Right lobe of liver (tissue), 4 donors: ENCODE data around the gene SCG2.

Experiments
- POLR2A ChIP-seq: fragments of 450-650 bp; IDR thresholded peaks from one replicate; pipeline ENCODE4 v1.6.1; 2017; ENCODE audit warnings: antibody characterized with exemption, mild to moderate bottlenecking
- TF ChIP-seq, protein P1 (sequence below), 4 donors: fragments of 200-600 bp in 3 of 4; fragments of 450-650 bp in 1 of 4; IDR thresholded peaks; one replicate each; pipeline versions ENCODE4 v1.5.1 to v1.8.0; 2016 to 2022; ENCODE audit warnings: antibody characterized with exemption in 4 of 4, mild to moderate bottlenecking in 2 of 4
- donor health status: DM: no; HTN: no; CAD: no.
- donor health status: DM: no; HTN: no; CAD: no.
- donor health status: DM: no; HTN: yes; CAD: no.

DNA sequence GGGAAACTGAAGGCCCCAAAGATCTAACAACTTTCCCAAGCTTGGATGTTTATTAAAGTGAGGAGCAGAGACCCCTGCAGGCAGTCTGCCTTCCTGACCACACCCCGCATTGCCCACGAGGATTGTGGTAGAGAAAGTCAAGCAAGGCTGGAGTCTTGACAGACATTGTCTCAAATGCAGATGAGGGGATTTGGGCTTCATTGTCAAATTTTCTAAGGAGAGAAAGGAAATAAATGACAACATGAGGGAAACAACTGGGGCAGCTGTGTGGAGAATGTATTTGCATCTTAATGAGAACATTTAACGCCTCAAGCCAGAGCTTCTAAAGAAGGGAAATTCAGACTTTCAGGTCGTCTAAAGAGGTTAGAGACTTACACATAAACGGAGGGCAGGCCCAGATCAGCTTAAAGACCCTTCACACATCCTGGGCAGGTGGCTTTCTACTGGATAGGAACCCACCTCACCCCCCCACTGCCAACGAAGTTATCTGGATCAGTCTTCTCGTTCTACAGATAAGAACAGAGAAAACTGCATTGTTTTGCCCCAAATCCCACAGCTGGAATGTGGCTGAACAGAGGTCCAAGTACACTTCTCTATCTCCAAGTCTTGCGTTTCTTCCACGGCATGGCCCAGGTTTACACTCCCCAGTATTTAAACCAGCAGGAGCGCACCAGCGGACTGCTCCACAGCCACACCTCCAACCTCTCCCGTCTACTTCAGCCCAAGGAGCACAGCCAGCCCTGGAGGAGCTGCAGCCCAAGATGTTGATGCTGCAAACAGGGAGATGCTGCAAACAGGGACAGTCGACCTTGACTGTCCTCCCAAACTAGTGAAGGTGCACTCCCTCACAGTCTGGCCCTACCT, 16.2 kb upstream of the SCG2 start:
- TF ChIP-seq, protein P1, sequence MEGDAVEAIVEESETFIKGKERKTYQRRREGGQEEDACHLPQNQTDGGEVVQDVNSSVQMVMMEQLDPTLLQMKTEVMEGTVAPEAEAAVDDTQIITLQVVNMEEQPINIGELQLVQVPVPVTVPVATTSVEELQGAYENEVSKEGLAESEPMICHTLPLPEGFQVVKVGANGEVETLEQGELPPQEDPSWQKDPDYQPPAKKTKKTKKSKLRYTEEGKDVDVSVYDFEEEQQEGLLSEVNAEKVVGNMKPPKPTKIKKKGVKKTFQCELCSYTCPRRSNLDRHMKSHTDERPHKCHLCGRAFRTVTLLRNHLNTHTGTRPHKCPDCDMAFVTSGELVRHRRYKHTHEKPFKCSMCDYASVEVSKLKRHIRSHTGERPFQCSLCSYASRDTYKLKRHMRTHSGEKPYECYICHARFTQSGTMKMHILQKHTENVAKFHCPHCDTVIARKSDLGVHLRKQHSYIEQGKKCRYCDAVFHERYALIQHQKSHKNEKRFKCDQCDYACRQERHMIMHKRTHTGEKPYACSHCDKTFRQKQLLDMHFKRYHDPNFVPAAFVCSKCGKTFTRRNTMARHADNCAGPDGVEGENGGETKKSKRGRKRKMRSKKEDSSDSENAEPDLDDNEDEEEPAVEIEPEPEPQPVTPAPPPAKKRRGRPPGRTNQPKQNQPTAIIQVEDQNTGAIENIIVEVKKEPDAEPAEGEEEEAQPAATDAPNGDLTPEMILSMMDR (IDR thresholded peaks at IDR 0.05) = no peak
- no peak for TF ChIP-seq POLR2A
